ENCODE measurements around the gene DELE1. TPM values are rescaled to one million over a fixed set of nuclear protein-coding genes. Genes with fewer than 3 reads are reported as not detected.
"Not testable (repeated sequence)": the region's sequence is repeated elsewhere in the genome, so short reads cannot be mapped to it uniquely, and the experiment has no call there.

The DELE1 gene
- total and polyA plus RNA-seq, 2 donors (not counting 3 experiments of a cell fraction or from before 2014, with no cell fraction given) = 105 to 121 TPM

- no peaks in the 10 kb centered on the region for H3K36me3 ChIP-seq (ENCODE audit: control insufficient read depth in 2 of 2, extremely low read depth in 1 of 2, insufficient read depth in 2 of 2, low read length in 2 of 2)
- no peak overlapping the region for H3K9ac ChIP-seq (replicated peaks; ENCODE audit: extremely low read depth, insufficient read depth, low read length)
- no peaks in the 10 kb centered on the region for H3K79me2 ChIP-seq (ENCODE audit: control insufficient read depth, insufficient read depth, low read length)
- no peaks in the 10 kb centered on the region for H4K20me1 ChIP-seq (replicated peaks; ENCODE audit: control insufficient read depth, extremely low read depth, insufficient read depth, low read length)
- H3K9me3 ChIP-seq (replicated peaks; ENCODE audit: control insufficient read depth, insufficient read depth, low read length) = no peaks in the 10 kb centered on the region
- POLR2A ChIA-PET = interaction anchor here (0.6 to 1.1 kb wide), 2 partner anchors 70 to 73 kb away, joined by 6 read pairs; no protein-coding TSS in a partner anchor
- no peak overlapping the region for H3K4me2 ChIP-seq (ENCODE audit: insufficient read depth, low read length)
- CTCF ChIA-PET = interaction anchor here (0.6 to 4.8 kb wide), 28 partner anchors 8 to 1293 kb away, joined by 3 to 303 read pairs (median 4); partner anchors contain the start of genes DELE1, PCDH12 and RNF14
- H3K27ac ChIP-seq (ENCODE audit: insufficient read depth, low read depth, low read length) = no peak overlapping the region
- intact Hi-C loops (cut with micrococcal nuclease) = loop anchor here (1.0 kb wide), 2 partner anchors 71 to 255 kb away; no protein-coding TSS in a partner anchor
- H3K27me3 ChIP-seq (ENCODE audit: control insufficient read depth in 2 of 2, insufficient read depth in 2 of 2, low read length in 2 of 2) = peaks cover 0 to 12% of the 10 kb centered on the region in 2 experiments
- no TSS peak for BruUV-seq (replicated peaks)
- peak; percentile 10 to 43 for TF ChIP-seq CTCF (IDR thresholded peaks at IDR 0.05; ENCODE audit: extremely low read depth in 1 of 2, insufficient read depth in 1 of 2, low read depth in 1 of 2, low read length in 2 of 2)
- TF ChIP-seq MYC (IDR thresholded peaks at IDR 0.05; ENCODE audit: low read depth, low read length) = no peak
- H3K9me1 ChIP-seq (replicated peaks; ENCODE audit: control insufficient read depth, extremely low read depth, insufficient read depth, low read length) = no peaks in the 10 kb centered on the region
- peak; percentile 48 for DNase-seq (ENCODE audit: low read depth, low spot score)
- dilution Hi-C loops (cut with MboI; ENCODE audit: extremely low pct_ligation_motif_present, low sequenced_read_pairs) = loop anchor here (25.0 kb wide), 1 partner anchor 152 kb away; no protein-coding TSS in a partner anchor
- peak; percentile 68 for FAIRE-seq
- no peak overlapping the region for H3K4me3 ChIP-seq (replicated peaks in 1 of 3; ENCODE audit: insufficient read depth in 1 of 3, low read depth in 1 of 3, low read length in 3 of 3)
- no peak overlapping the region for H2AFZ ChIP-seq (ENCODE audit: low read depth, low read length)
- no peaks in the 10 kb centered on the region for H3K4me1 ChIP-seq (ENCODE audit: control insufficient read depth, extremely low read depth, insufficient read depth, low read length)
Observed at GRCh38 chr5:141889282-141889871, 34.3 kb upstream of the DELE1 start.

GRCh38 chr5:141890429-141890828, 33.2 kb upstream of the DELE1 start:
- H2AFZ ChIP-seq (ENCODE audit: low read depth, low read length); H3K27me3 ChIP-seq (ENCODE audit: control insufficient read depth in 2 of 2, insufficient read depth in 2 of 2, low read length in 2 of 2); H3K4me1 ChIP-seq (ENCODE audit: control insufficient read depth, extremely low read depth, insufficient read depth, low read length); H4K20me1 ChIP-seq (replicated peaks; ENCODE audit: control insufficient read depth, extremely low read depth, insufficient read depth, low read length); H3K36me3 ChIP-seq (ENCODE audit: control insufficient read depth in 2 of 2, extremely low read depth in 1 of 2, insufficient read depth in 2 of 2, low read length in 2 of 2); BruUV-seq (replicated peaks); H3K9me3 ChIP-seq (replicated peaks; ENCODE audit: control insufficient read depth, insufficient read depth, low read length); H3K4me2 ChIP-seq (ENCODE audit: insufficient read depth, low read length); FAIRE-seq; H3K4me3 ChIP-seq (replicated peaks in 1 of 3; ENCODE audit: insufficient read depth in 1 of 3, low read depth in 1 of 3, low read length in 3 of 3); H3K27ac ChIP-seq (ENCODE audit: insufficient read depth, low read depth, low read length); DNase-seq (ENCODE audit: low read depth, low spot score); H3K9ac ChIP-seq (replicated peaks; ENCODE audit: extremely low read depth, insufficient read depth, low read length); intact Hi-C loops (cut with micrococcal nuclease); H3K79me2 ChIP-seq (ENCODE audit: control insufficient read depth, insufficient read depth, low read length); H3K9me1 ChIP-seq (replicated peaks; ENCODE audit: control insufficient read depth, extremely low read depth, insufficient read depth, low read length): not testable (repeated sequence)
- POLR2A ChIA-PET = interaction anchor here (0.5 to 1.1 kb wide), 2 partner anchors 69 to 76 kb away, joined by 3 to 6 read pairs; no protein-coding TSS in a partner anchor
- CTCF ChIA-PET = interaction anchor here (1.0 to 4.8 kb wide), 15 partner anchors 9 to 253 kb away, joined by 3 to 303 read pairs (median 7); partner anchors contain the start of genes DELE1, PCDH12 and RNF14
- dilution Hi-C loops (cut with MboI; ENCODE audit: extremely low pct_ligation_motif_present, low sequenced_read_pairs) = loop anchor here (25.0 kb wide), 1 partner anchor 153 kb away; no protein-coding TSS in a partner anchor

Data from endothelial cell of umbilical vein (primary cell).